HepG2 (cell line): ENCODE measurements around the gene PIP4K2B. TPM values are rescaled to one million over a fixed set of nuclear protein-coding genes. Genes with fewer than 3 reads are reported as not detected.
A peak's percentile ranks its signal among the peaks of the same experiment; 100 is the strongest.

Source experiments
- ARID2 ChIP-seq: sonication (generic); formaldehyde crosslinking; IDR thresholded peaks from 2 replicates; pipeline ENCODE4 v1.8.1; 2022; ENCODE audit warnings: mild to moderate bottlenecking, missing genetic modification reagents, borderline replicate concordance
- ATRX ChIP-seq: sonication (generic); formaldehyde crosslinking; IDR thresholded peaks from 2 replicates; pipeline ENCODE4 v1.4.0; 2020; ENCODE audit warnings: missing genetic modification reagents, borderline replicate concordance
- CBX1 ChIP-seq: IDR thresholded peaks from one replicate; pipeline ENCODE4 v1.6.1; 2016; ENCODE audit warnings: antibody characterized with exemption, low read depth
- DR1 ChIP-seq: sonication (generic); formaldehyde crosslinking; IDR thresholded peaks from 2 replicates; pipeline ENCODE4 v1.8.0; 2021; ENCODE audit warnings: mild to moderate bottlenecking, missing genetic modification reagents, inconsistent platforms
- DZIP1 ChIP-seq: sonication (generic); formaldehyde crosslinking; IDR thresholded peaks from 2 replicates; pipeline ENCODE4 v1.5.0; 2020; ENCODE audit warnings: mild to moderate bottlenecking, missing genetic modification reagents
- KDM4B ChIP-seq: sonication (generic); formaldehyde crosslinking; IDR thresholded peaks from 2 replicates; pipeline ENCODE4 v1.4.0; 2020; ENCODE audit warnings: missing genetic modification reagents
- SP2 ChIP-seq: sonication (generic); formaldehyde crosslinking; IDR thresholded peaks from 2 replicates; pipeline ENCODE4 v1.5.1; 2020; ENCODE audit warnings: mild to moderate bottlenecking, missing genetic modification reagents
- SSRP1 ChIP-seq: IDR thresholded peaks from 2 replicates; pipeline ENCODE4 v1.6.1; 2016; ENCODE audit warnings: control low read depth
- THYN1 ChIP-seq: sonication (generic); formaldehyde crosslinking; IDR thresholded peaks from 2 replicates; pipeline ENCODE4 v1.8.1; 2023; ENCODE audit warnings: low read depth, mild to moderate bottlenecking, moderate library complexity, missing genetic modification reagents, borderline replicate concordance
- ZFP37 ChIP-seq: sonication (generic); formaldehyde crosslinking; IDR thresholded peaks from 2 replicates; pipeline ENCODE4 v1.4.0; 2020; ENCODE audit warnings: missing genetic modification reagents, borderline replicate concordance
- ZNF142 ChIP-seq: sonication (generic); formaldehyde crosslinking; IDR thresholded peaks from 2 replicates; pipeline ENCODE4 v1.4.0; 2020; ENCODE audit warnings: missing genetic modification reagents
- ZNF569 ChIP-seq: sonication (generic); formaldehyde crosslinking; IDR thresholded peaks from 2 replicates; pipeline ENCODE4 v1.5.0; 2020; ENCODE audit warnings: mild to moderate bottlenecking, missing genetic modification reagents, moderate library complexity, borderline replicate concordance
- ZNF644 ChIP-seq: IDR thresholded peaks from 2 replicates; pipeline ENCODE4 v1.6.1; 2016; ENCODE audit warnings: low read depth
- ZNF703 ChIP-seq: sonication (generic); formaldehyde crosslinking; IDR thresholded peaks from 2 replicates; pipeline ENCODE4 v1.5.1; 2020; ENCODE audit warnings: missing genetic modification reagents, mild to moderate bottlenecking, moderate library complexity, borderline replicate concordance
- ZNF878 ChIP-seq: sonication (generic); formaldehyde crosslinking; IDR thresholded peaks from 2 replicates; pipeline ENCODE4 v1.8.1; 2023; ENCODE audit warnings: mild to moderate bottlenecking, missing genetic modification reagents, moderate library complexity
- ZSCAN20 ChIP-seq: sonication (generic); formaldehyde crosslinking; IDR thresholded peaks from 2 replicates; pipeline ENCODE4 v1.4.0; 2020; ENCODE audit warnings: missing genetic modification reagents, mild to moderate bottlenecking, borderline replicate concordance
- ZZZ3 ChIP-seq: sonication (generic); formaldehyde crosslinking; IDR thresholded peaks from 2 replicates; pipeline ENCODE4 v1.4.0; 2020; ENCODE audit warnings: missing genetic modification reagents, mild to moderate bottlenecking, borderline replicate concordance
- polyA plus RNA-seq, 8 experiments: library from polyadenylated mRNA; depleted of rRNA in 3 of 8; stranded (reverse) in 7 of 8; unstranded in 1 of 8; fragments of >200 nt; fragmentation: Illumina TruSeq in 4 of 8; extraction: Trizol in 4 of 8; gene quantifications; 2 replicates each; pipeline versions ENCODE4 v1.2.1 to v1.2.3, GENCODE V29; 2011 to 2016; ENCODE audit warnings: low read depth in 4 of 8, missing spikeins in 1 of 8, mixed read lengths in 1 of 8; ENCODE audit not compliant: insufficient read depth in 1 of 8
- total RNA-seq, 5 experiments: library from RNA; depleted of rRNA; stranded (reverse); fragments of >200 nt; fragmentation: Illumina TruSeq; extraction: Trizol; gene quantifications; 2 replicates each; pipeline ENCODE4 v1.2.3, GENCODE V29; 2016; ENCODE audit warnings: low read depth in 1 of 5
- TF ChIP-seq, protein P1 (sequence below): sonication (generic); formaldehyde crosslinking; IDR thresholded peaks from 2 replicates; pipeline ENCODE4 v1.4.0; 2020; ENCODE audit warnings: mild to moderate bottlenecking, low read depth, missing genetic modification reagents
- TF ChIP-seq, protein P2 (sequence below): sonication (generic); formaldehyde crosslinking; IDR thresholded peaks from 2 replicates; pipeline ENCODE4 v1.8.0; 2022; ENCODE audit warnings: mild to moderate bottlenecking, missing genetic modification reagents, moderate library complexity

The PIP4K2B gene
- total and polyA plus RNA-seq, 2 of the 13 experiments (the other 11 are each of a cell fraction or from before 2014, with no cell fraction given) = 20.4 to 54.0 TPM

- TF ChIP-seq ZZZ3 (CRISPR knock-in tag) = no peak
- TF ChIP-seq ZNF703 (CRISPR knock-in tag) = no peak
- TF ChIP-seq SSRP1 (CRISPR knock-in tag) = peak; percentile 81; the same call in 1 of the 2 replicates
- TF ChIP-seq ARID2 (CRISPR knock-in tag) = no peak
- no peak; the same call in none of the 2 replicates for TF ChIP-seq KDM4B
- no peak for TF ChIP-seq ZNF569 (CRISPR knock-in tag)
- no peak; the same call in 1 of the 2 replicates for TF ChIP-seq ZNF142 (CRISPR knock-in tag)
- TF ChIP-seq SP2 = no peak
- TF ChIP-seq ZSCAN20 (CRISPR knock-in tag) = no peak
- no peak for TF ChIP-seq DZIP1 (CRISPR knock-in tag)
- TF ChIP-seq ZFP37 (CRISPR knock-in tag) = no peak
- peak; percentile 46; the same call in 1 of the 2 replicates for TF ChIP-seq ZNF644
- no peak for TF ChIP-seq ZNF878
- TF ChIP-seq, protein P1, sequence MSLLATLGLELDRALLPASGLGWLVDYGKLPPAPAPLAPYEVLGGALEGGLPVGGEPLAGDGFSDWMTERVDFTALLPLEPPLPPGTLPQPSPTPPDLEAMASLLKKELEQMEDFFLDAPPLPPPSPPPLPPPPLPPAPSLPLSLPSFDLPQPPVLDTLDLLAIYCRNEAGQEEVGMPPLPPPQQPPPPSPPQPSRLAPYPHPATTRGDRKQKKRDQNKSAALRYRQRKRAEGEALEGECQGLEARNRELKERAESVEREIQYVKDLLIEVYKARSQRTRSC (CRISPR knock-in tag) = no peak
- TF ChIP-seq DR1 (CRISPR knock-in tag) = no peak
- TF ChIP-seq THYN1 (CRISPR knock-in tag) = no peak
- TF ChIP-seq, protein P2, sequence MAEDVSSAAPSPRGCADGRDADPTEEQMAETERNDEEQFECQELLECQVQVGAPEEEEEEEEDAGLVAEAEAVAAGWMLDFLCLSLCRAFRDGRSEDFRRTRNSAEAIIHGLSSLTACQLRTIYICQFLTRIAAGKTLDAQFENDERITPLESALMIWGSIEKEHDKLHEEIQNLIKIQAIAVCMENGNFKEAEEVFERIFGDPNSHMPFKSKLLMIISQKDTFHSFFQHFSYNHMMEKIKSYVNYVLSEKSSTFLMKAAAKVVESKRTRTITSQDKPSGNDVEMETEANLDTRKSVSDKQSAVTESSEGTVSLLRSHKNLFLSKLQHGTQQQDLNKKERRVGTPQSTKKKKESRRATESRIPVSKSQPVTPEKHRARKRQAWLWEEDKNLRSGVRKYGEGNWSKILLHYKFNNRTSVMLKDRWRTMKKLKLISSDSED = no peak
- no peak for TF ChIP-seq ATRX (CRISPR knock-in tag)
- TF ChIP-seq CBX1 = no peak
Measured at GRCh38 chr17:38746004-38746848, 53.1 kb downstream of the PIP4K2B start (continued).
